Measurements from ENCODE around the gene MYH6. TPM values are rescaled to one million over a fixed set of nuclear protein-coding genes. Genes with fewer than 3 reads are reported as not detected.
A peak's percentile ranks its signal among the peaks of the same experiment; 100 is the strongest.

The MYH6 gene
- total RNA-seq, 1 donor from 2014 or later = 1,823 TPM

DNA sequence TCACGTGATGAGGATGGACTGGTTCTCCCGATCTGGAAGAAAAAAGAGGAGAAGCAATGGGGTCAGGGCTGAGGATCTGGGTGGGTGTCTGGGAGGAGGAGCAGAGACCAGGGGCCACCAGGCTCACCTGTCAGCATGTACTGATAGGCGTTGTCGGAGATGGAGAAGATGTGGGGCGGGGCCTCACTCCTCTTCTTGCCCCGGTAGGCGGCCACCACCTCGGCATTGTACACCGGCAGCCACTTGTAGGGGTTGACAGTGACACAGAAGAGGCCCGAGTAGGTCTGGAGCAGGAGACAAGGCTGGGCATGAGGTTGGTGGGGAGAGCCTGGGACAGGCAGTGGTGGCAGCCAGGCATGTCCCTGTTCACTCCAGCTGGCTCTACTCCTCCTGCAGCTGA, 3.0 kb downstream of the MYH6 start:
- peaks cover 11% of the 10 kb centered on the region for H3K27me3 ChIP-seq (ENCODE audit: low read depth)
- H3K9me3 ChIP-seq (replicated peaks) = no peaks in the 10 kb centered on the region
- peak overlapping the region; percentile 91 for H3K27ac ChIP-seq (replicated peaks)
- peak overlapping the region; percentile 65 for H3K4me3 ChIP-seq
- TF ChIP-seq, protein P1, sequence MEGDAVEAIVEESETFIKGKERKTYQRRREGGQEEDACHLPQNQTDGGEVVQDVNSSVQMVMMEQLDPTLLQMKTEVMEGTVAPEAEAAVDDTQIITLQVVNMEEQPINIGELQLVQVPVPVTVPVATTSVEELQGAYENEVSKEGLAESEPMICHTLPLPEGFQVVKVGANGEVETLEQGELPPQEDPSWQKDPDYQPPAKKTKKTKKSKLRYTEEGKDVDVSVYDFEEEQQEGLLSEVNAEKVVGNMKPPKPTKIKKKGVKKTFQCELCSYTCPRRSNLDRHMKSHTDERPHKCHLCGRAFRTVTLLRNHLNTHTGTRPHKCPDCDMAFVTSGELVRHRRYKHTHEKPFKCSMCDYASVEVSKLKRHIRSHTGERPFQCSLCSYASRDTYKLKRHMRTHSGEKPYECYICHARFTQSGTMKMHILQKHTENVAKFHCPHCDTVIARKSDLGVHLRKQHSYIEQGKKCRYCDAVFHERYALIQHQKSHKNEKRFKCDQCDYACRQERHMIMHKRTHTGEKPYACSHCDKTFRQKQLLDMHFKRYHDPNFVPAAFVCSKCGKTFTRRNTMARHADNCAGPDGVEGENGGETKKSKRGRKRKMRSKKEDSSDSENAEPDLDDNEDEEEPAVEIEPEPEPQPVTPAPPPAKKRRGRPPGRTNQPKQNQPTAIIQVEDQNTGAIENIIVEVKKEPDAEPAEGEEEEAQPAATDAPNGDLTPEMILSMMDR (IDR thresholded peaks at IDR 0.05; ENCODE audit: borderline replicate concordance) = no peak
- DNase-seq = peak; percentile 21
- intact Hi-C loops (cut with micrococcal nuclease) = no loop called here
- peaks cover 55% of the 10 kb centered on the region for H3K36me3 ChIP-seq
- H3K4me1 ChIP-seq = peaks cover 58% of the 10 kb centered on the region

DNA sequence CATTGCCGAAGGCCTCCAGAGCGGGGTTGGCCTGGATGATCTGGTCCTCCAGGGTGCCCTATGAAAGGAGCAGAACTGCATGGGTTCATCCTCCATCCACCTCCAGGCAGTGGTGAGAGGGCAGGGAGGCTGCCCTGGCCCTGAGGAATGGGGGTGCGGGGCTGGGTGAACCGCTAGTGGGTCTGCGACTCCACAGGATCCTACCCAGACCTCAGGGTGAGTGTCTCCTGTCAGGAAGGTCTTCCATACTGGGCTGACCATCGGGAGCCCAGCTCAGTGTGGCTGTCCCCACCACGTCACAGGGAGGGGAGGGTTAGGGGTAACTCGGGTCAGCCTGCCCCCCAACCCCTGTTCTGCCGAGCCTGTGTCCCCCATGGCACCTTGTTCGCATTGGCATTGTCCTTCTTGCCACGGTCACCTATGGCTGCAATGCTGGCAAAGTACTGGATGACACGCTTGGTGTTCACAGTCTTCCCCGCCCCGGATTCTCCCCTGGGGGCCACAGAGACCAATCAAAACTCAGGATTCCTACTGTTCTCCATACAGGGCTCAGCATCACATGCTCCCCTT, 3.7 kb downstream of the MYH6 start:
- Histone ChIP-seq H3K27me3 (ENCODE audit: low read depth) (peaks cover 11% of the 10 kb centered on the region), H3K4me3 (peak overlapping the region; percentile 65), H3K9me3 (replicated peaks) (no peaks in the 10 kb centered on the region), H3K27ac (replicated peaks) (peak overlapping the region; percentile 91), H3K36me3 (peaks cover 62% of the 10 kb centered on the region), H3K4me1 (peaks cover 62% of the 10 kb centered on the region)
- peak; percentile 17 for DNase-seq
- intact Hi-C loops (cut with micrococcal nuclease) = no loop called here
- TF ChIP-seq, protein P1 (IDR thresholded peaks at IDR 0.05; ENCODE audit: borderline replicate concordance) = no peak

DNA sequence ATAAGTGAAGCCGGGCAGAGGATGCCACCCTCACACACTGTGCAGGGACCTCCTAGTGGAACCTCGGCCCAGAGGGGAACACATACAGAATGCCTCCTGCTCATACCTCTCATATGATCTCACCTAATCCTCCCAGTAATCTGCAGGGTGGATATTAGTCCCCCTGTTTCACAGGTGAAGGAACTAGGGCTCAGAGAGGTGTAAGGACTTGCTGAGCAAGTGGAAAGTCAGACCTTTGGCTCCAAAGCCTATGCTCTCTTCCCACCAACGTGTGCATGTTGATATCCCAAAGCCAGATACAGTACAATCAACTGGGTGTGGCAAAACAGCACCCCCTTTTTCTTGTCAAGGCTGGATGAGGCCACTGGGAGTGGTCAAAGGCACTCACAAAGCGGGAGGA, 4.2 kb downstream of the MYH6 start:
- H3K4me1 ChIP-seq = peaks cover 62% of the 10 kb centered on the region
- H3K27me3 ChIP-seq (ENCODE audit: low read depth) = peaks cover 11% of the 10 kb centered on the region
- no peaks in the 10 kb centered on the region for H3K9me3 ChIP-seq (replicated peaks)
- H3K4me3 ChIP-seq = peak overlapping the region; percentile 65
- H3K27ac ChIP-seq (replicated peaks) = peak overlapping the region; percentile 91
- intact Hi-C loops (cut with micrococcal nuclease) = no loop called here
- TF ChIP-seq, protein P1 (IDR thresholded peaks at IDR 0.05; ENCODE audit: borderline replicate concordance) = no peak
- peaks cover 64% of the 10 kb centered on the region for H3K36me3 ChIP-seq
- no peak for DNase-seq

DNA sequence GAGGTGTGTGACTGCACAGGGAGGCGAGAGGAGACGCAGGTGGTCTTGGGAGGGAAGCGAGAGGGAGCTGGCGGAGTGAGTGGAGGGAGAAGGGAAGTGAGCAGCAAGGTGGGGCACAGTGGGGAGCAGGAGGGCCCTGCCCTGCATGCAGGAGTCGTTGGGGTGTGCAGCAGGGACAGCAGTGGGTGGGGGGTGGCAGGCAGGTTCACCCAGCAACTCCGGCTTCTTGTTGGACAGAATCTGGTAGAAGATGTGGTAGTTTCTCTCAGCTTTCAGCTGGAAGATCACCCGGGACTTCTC, 5.0 kb downstream of the MYH6 start:
- Histone ChIP-seq H3K36me3 (peaks cover 70% of the 10 kb centered on the region), H3K27me3 (ENCODE audit: low read depth) (peaks cover 11% of the 10 kb centered on the region), H3K4me3 (peak overlapping the region; percentile 65), H3K4me1 (peaks cover 68% of the 10 kb centered on the region), H3K27ac (replicated peaks) (peak overlapping the region; percentile 91), H3K9me3 (replicated peaks) (no peaks in the 10 kb centered on the region)
- intact Hi-C loops (cut with micrococcal nuclease) = no loop called here
- TF ChIP-seq, protein P1 (IDR thresholded peaks at IDR 0.05; ENCODE audit: borderline replicate concordance) = no peak
- no peak for DNase-seq

DNA sequence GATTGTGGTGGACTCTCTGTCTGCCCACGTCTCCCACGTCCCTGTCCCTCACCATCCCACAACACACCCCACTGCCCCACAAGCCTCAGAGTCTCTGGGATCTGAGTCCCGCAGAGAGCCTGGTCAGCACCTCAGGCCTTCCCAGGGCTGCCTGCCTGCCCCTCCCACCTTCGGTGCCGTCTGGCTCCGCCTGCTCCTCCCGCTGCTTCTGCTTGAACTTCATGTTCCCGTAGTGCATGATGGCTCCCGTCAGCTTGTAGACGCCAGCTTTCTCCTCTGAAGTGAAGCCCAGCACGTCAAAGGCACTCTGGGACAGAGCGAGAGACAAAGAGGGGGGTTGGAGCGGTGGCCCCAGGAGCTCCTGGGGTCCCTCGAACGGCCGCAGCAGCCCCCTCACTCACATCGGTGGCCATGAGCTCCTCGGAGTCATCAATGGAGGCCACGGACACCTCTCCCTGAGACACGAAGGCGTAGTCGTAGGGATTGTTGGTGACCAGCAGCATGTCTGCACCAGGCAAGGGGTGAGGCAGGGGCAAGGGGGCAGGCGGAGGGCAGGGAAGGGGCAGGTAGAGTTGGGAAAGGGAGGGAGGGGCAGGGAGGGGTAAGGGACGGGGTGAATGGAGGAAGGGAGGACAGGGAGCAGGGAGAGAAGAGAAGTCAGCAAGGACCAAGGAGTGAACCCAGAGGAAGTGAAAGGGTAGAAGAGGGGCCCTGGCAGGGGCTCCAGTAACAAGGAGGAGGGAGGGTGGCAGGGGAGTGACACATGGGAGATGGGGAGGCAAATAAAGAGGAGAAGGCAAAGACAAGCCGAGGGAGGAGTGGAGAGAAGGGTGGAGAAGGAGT, 5.6 kb downstream of the MYH6 start:
- DNase-seq = peak; percentile 16
- H3K27me3 ChIP-seq (ENCODE audit: low read depth) = peaks cover 11% of the 10 kb centered on the region
- H3K4me1 ChIP-seq = peaks cover 69% of the 10 kb centered on the region
- intact Hi-C loops (cut with micrococcal nuclease) = no loop called here
- no peaks in the 10 kb centered on the region for H3K9me3 ChIP-seq (replicated peaks)
- TF ChIP-seq, protein P1 (IDR thresholded peaks at IDR 0.05; ENCODE audit: borderline replicate concordance) = no peak
- H3K4me3 ChIP-seq = peak overlapping the region; percentile 65
- peaks cover 74% of the 10 kb centered on the region for H3K36me3 ChIP-seq
- H3K27ac ChIP-seq (replicated peaks) = peak overlapping the region; percentile 91
